ENCODE data around the gene WDR37. TPM values are rescaled to one million over a fixed set of nuclear protein-coding genes. Genes with fewer than 3 reads are reported as not detected.

WDR37 gene
- polyA plus RNA-seq, 1 donor (not counting 4 experiments of a cell fraction or from before 2014, with no cell fraction given) = 16.0 TPM

- Histone ChIP-seq H3K27me3 (ENCODE audit: control insufficient read depth, extremely low read depth, insufficient read depth, low read length) (no peaks in the 10 kb centered on the region), H3K36me3 (ENCODE audit: control insufficient read depth in 2 of 2, extremely low read depth in 1 of 2, insufficient read depth in 2 of 2, low read length in 2 of 2) (peaks cover 31 to 42% of the 10 kb centered on the region in 2 experiments), H4K20me1 (ENCODE audit: control insufficient read depth, extremely low read depth, insufficient read depth, low read length) (no peaks in the 10 kb centered on the region), H3K4me2 (ENCODE audit: control insufficient read depth, extremely low read depth, insufficient read depth, low read depth, low read length) (no peak overlapping the region), H3K79me2 (ENCODE audit: control insufficient read depth, insufficient read depth, low read length) (peaks cover 24% of the 10 kb centered on the region), H2AFZ (ENCODE audit: control insufficient read depth, low read length) (no peak overlapping the region), H3K27ac (ENCODE audit: control insufficient read depth, insufficient read depth, low read length) (no peak overlapping the region), H3K9ac (ENCODE audit: control insufficient read depth, extremely low read depth, insufficient read depth, low read length) (no peak overlapping the region), H3K4me1 (ENCODE audit: control insufficient read depth, extremely low read depth, insufficient read depth, low read length) (peaks cover 8% of the 10 kb centered on the region), H3K9me1 (ENCODE audit: control insufficient read depth, extremely low read depth, insufficient read depth, low read length) (no peaks in the 10 kb centered on the region), H3K4me3 (ENCODE audit: control insufficient read depth in 2 of 3, extremely low read depth in 1 of 3, insufficient read depth in 2 of 3, low read depth in 1 of 3, low read length in 3 of 3) (no peak overlapping the region), H3K9me3 (ENCODE audit: control insufficient read depth, low read depth, low read length) (peaks cover 4% of the 10 kb centered on the region)
- no peak for DNase-seq (ENCODE audit: low read depth, low spot score)
- no peak for FAIRE-seq
- TF ChIP-seq CTCF (optimal IDR thresholded peaks at IDR 0.05 in 1 of 3, IDR thresholded peaks at IDR 0.05 in 1 of 3, conservative IDR thresholded peaks at IDR 0.05 in 1 of 3; ENCODE audit: extremely low read depth in 1 of 3, insufficient read depth in 2 of 3, low read length in 3 of 3) = no peak
- no peak for TF ChIP-seq EZH2 (IDR thresholded peaks at IDR 0.05; ENCODE audit: low read length)
- dilution Hi-C loops (cut with MboI; ENCODE audit: extremely low pct_ligation_motif_present, low sequenced_read_pairs) = no loop called here
Measured at GRCh38 chr10:1114719-1115606, 58.8 kb downstream of the WDR37 start.

- peaks cover 1% of the 10 kb centered on the region for H3K9me3 ChIP-seq (ENCODE audit: control insufficient read depth, low read depth, low read length)
- no peak overlapping the region for H3K4me3 ChIP-seq (ENCODE audit: control insufficient read depth in 2 of 3, extremely low read depth in 1 of 3, insufficient read depth in 2 of 3, low read depth in 1 of 3, low read length in 3 of 3)
- H3K27me3 ChIP-seq (ENCODE audit: control insufficient read depth, extremely low read depth, insufficient read depth, low read length) = no peaks in the 10 kb centered on the region
- peaks cover 29 to 46% of the 10 kb centered on the region in 2 experiments for H3K36me3 ChIP-seq (ENCODE audit: control insufficient read depth in 2 of 2, extremely low read depth in 1 of 2, insufficient read depth in 2 of 2, low read length in 2 of 2)
- no peak overlapping the region for H2AFZ ChIP-seq (ENCODE audit: control insufficient read depth, low read length)
- no peak overlapping the region for H3K27ac ChIP-seq (ENCODE audit: control insufficient read depth, insufficient read depth, low read length)
- H3K4me2 ChIP-seq (ENCODE audit: control insufficient read depth, extremely low read depth, insufficient read depth, low read depth, low read length) = no peak overlapping the region
- DNase-seq (ENCODE audit: low read depth, low spot score) (no peak), FAIRE-seq (no peak)
- TF ChIP-seq EZH2 (IDR thresholded peaks at IDR 0.05; ENCODE audit: low read length) (no peak), CTCF (optimal IDR thresholded peaks at IDR 0.05 in 1 of 3, IDR thresholded peaks at IDR 0.05 in 1 of 3, conservative IDR thresholded peaks at IDR 0.05 in 1 of 3; ENCODE audit: extremely low read depth in 1 of 3, insufficient read depth in 2 of 3, low read length in 3 of 3) (no peak)
- no peak overlapping the region for H3K9ac ChIP-seq (ENCODE audit: control insufficient read depth, extremely low read depth, insufficient read depth, low read length)
- dilution Hi-C loops (cut with MboI; ENCODE audit: extremely low pct_ligation_motif_present, low sequenced_read_pairs) = no loop called here
- H3K4me1 ChIP-seq (ENCODE audit: control insufficient read depth, extremely low read depth, insufficient read depth, low read length) = peaks cover 4% of the 10 kb centered on the region
- no peaks in the 10 kb centered on the region for H3K9me1 ChIP-seq (ENCODE audit: control insufficient read depth, extremely low read depth, insufficient read depth, low read length)
- H3K79me2 ChIP-seq (ENCODE audit: control insufficient read depth, insufficient read depth, low read length) = peaks cover 22% of the 10 kb centered on the region
- no peaks in the 10 kb centered on the region for H4K20me1 ChIP-seq (ENCODE audit: control insufficient read depth, extremely low read depth, insufficient read depth, low read length)
Measured at GRCh38 chr10:1115607-1115955, 59.4 kb downstream of the WDR37 start.
